HEK293 (cell line): Measurements from ENCODE around the gene TNRC6A.

Experiments
- CTCF ChIA-PET: fragments of 350-600 bp; formaldehyde crosslinking; extraction: SDS; loops from one replicate; lab custom pipeline; 2021; ENCODE audit warnings: antibody characterized with exemption; lab: Yijun Ruan, JAX
- POLR2A ChIA-PET: fragments of 300-600 bp; formaldehyde crosslinking; extraction: SDS; loops from one replicate; lab custom pipeline; 2020; ENCODE audit warnings: antibody characterized with exemption, inconsistent platforms; lab: Yijun Ruan, JAX
- H3K27ac ChIP-seq: fragments of 200-500 bp; sonication (Bioruptor generic); 2 replicates; pipeline ENCODE4 v1.5.1; 2014; ENCODE audit warnings: low read depth, low read length, control low read depth, inconsistent platforms; ENCODE audit errors: extremely low read depth
- H3K36me3 ChIP-seq, 2 experiments: fragments of 200-500 bp in 1 of 2; sonication (Bioruptor generic) in 1 of 2; 1 replicate in 1 of 2; 2 replicates in 1 of 2; pipeline ENCODE4 v1.5.1; 2014 to 2017; ENCODE audit warnings: inconsistent platforms in 2 of 2, low read length in 2 of 2; ENCODE audit not compliant: control insufficient read depth in 2 of 2, insufficient read depth in 1 of 2
- H3K4me1 ChIP-seq: fragments of 200-500 bp; sonication (Bioruptor generic); 2 replicates; pipeline ENCODE4 v1.5.1; 2014; ENCODE audit warnings: mild to moderate bottlenecking, low read length, inconsistent platforms; ENCODE audit not compliant: control insufficient read depth, insufficient read depth
- H3K4me3 ChIP-seq: 2 replicates; pipeline ENCODE4 v1.5.1; 2011; ENCODE audit warnings: low read depth, mild to moderate bottlenecking, control low read depth, low read length, moderate library complexity
- H3K9me3 ChIP-seq: fragments of 200-500 bp; sonication (Bioruptor generic); 2 replicates; pipeline ENCODE4 v1.5.1; 2014; ENCODE audit warnings: low read depth, low read length, inconsistent platforms; ENCODE audit not compliant: control insufficient read depth, insufficient read depth
- GLI2 ChIP-seq: fragments of 450-650 bp; formaldehyde crosslinking; IDR thresholded peaks from 2 replicates; pipeline ENCODE4; 2017; ENCODE audit warnings: missing biosample characterization, missing genetic modification characterization, low read depth, borderline replicate concordance
- HOXD13 ChIP-seq: sonication (generic); formaldehyde crosslinking; IDR thresholded peaks from 2 replicates; pipeline ENCODE4 v1.8.0; 2022; ENCODE audit warnings: missing genetic modification reagents, borderline replicate concordance
- KLF10 ChIP-seq: fragments of 450-650 bp; IDR thresholded peaks from 2 replicates; pipeline ENCODE4 v1.5.1; 2018; ENCODE audit warnings: missing biosample characterization, mild to moderate bottlenecking, missing genetic modification characterization
- OSR2 ChIP-seq: fragments of 450-650 bp; formaldehyde crosslinking; IDR thresholded peaks from 2 replicates; pipeline ENCODE4 v1.5.1; 2016; ENCODE audit warnings: missing biosample characterization, missing genetic modification characterization
- TCF7L2 ChIP-seq: IDR thresholded peaks from 2 replicates; pipeline ENCODE4 v1.6.1; 2011; ENCODE audit warnings: low read depth, mild to moderate bottlenecking, inconsistent platforms, low read length, moderate library complexity, borderline replicate concordance
- ZBTB17 ChIP-seq: fragments of 450-650 bp; formaldehyde crosslinking; IDR thresholded peaks from 2 replicates; pipeline ENCODE4 v1.5.1; 2016; ENCODE audit warnings: missing biosample characterization, missing genetic modification characterization
- ZBTB8A ChIP-seq: fragments of 450-650 bp; formaldehyde crosslinking; IDR thresholded peaks from 2 replicates; pipeline ENCODE4 v1.5.1; 2016; ENCODE audit warnings: missing biosample characterization, missing genetic modification characterization
- ZFHX2 ChIP-seq: fragments of 450-650 bp; formaldehyde crosslinking; conservative IDR thresholded peaks from 2 replicates; pipeline ENCODE4 v1.5.1; 2016; ENCODE audit warnings: missing biosample characterization, missing genetic modification characterization
- ZNF121 ChIP-seq: fragments of 450-650 bp; formaldehyde crosslinking; IDR thresholded peaks from 2 replicates; pipeline ENCODE4 v1.5.1; 2016; ENCODE audit warnings: missing biosample characterization, missing genetic modification characterization
- ZNF157 ChIP-seq: fragments of 450-650 bp; formaldehyde crosslinking; IDR thresholded peaks from 2 replicates; pipeline ENCODE4 v1.5.1; 2016; ENCODE audit warnings: missing biosample characterization, missing genetic modification characterization
- ZNF184 ChIP-seq: fragments of 450-650 bp; IDR thresholded peaks from 2 replicates; pipeline ENCODE4 v1.5.1; 2018; ENCODE audit warnings: missing biosample characterization, mild to moderate bottlenecking, missing genetic modification characterization
- ZNF2 ChIP-seq: fragments of 450-650 bp; formaldehyde crosslinking; IDR thresholded peaks from 2 replicates; pipeline ENCODE4 v1.5.1; 2016; ENCODE audit warnings: missing biosample characterization, missing genetic modification characterization
- ZNF214 ChIP-seq: fragments of 450-650 bp; formaldehyde crosslinking; IDR thresholded peaks from 2 replicates; pipeline ENCODE4 v1.5.1; 2017; ENCODE audit warnings: missing biosample characterization, mild to moderate bottlenecking, missing genetic modification characterization, borderline replicate concordance
- ZNF221 ChIP-seq: fragments of 450-650 bp; formaldehyde crosslinking; IDR thresholded peaks from 2 replicates; pipeline ENCODE4 v1.5.1; 2017; ENCODE audit warnings: missing biosample characterization, missing genetic modification characterization, borderline replicate concordance
- ZNF24 ChIP-seq: fragments of 450-650 bp; formaldehyde crosslinking; IDR thresholded peaks from 2 replicates; pipeline ENCODE4 v1.5.1; 2016; ENCODE audit warnings: missing biosample characterization, missing genetic modification characterization
- ZNF391 ChIP-seq: fragments of 450-650 bp; formaldehyde crosslinking; IDR thresholded peaks from 2 replicates; pipeline ENCODE4 v1.5.1; 2016; ENCODE audit warnings: low read depth, missing biosample characterization, missing genetic modification characterization, borderline replicate concordance
- ZNF394 ChIP-seq: fragments of 450-650 bp; formaldehyde crosslinking; IDR thresholded peaks from 2 replicates; pipeline ENCODE4 v1.5.1; 2016; ENCODE audit warnings: missing biosample characterization, missing genetic modification characterization, mild to moderate bottlenecking, moderate library complexity, borderline replicate concordance
- ZNF555 ChIP-seq: fragments of 450-650 bp; formaldehyde crosslinking; conservative IDR thresholded peaks from 2 replicates; pipeline ENCODE4 v1.5.1; 2017; ENCODE audit warnings: missing biosample characterization, mild to moderate bottlenecking, missing genetic modification characterization, inconsistent platforms
- ZNF561 ChIP-seq: fragments of 450-650 bp; IDR thresholded peaks from 2 replicates; pipeline ENCODE4 v1.5.1; 2018; ENCODE audit warnings: missing biosample characterization, missing genetic modification characterization, borderline replicate concordance
- ZNF585B ChIP-seq: fragments of 450-650 bp; formaldehyde crosslinking; IDR thresholded peaks from 2 replicates; pipeline ENCODE4 v1.5.1; 2016; ENCODE audit warnings: missing biosample characterization, missing genetic modification characterization
- ZNF610 ChIP-seq: fragments of 450-650 bp; formaldehyde crosslinking; IDR thresholded peaks from 2 replicates; pipeline ENCODE4 v1.5.1; 2016; ENCODE audit warnings: missing biosample characterization, missing genetic modification characterization, borderline replicate concordance
- ZNF768 ChIP-seq: fragments of 450-650 bp; formaldehyde crosslinking; IDR thresholded peaks from 2 replicates; pipeline ENCODE4 v1.5.1; 2018; ENCODE audit warnings: missing biosample characterization, mild to moderate bottlenecking, missing genetic modification characterization
- ZNF776 ChIP-seq: fragments of 450-650 bp; formaldehyde crosslinking; IDR thresholded peaks from 2 replicates; pipeline ENCODE4 v1.5.0; 2017; ENCODE audit warnings: missing biosample characterization, missing genetic modification characterization, borderline replicate concordance
- ZNF830 ChIP-seq: fragments of 450-650 bp; IDR thresholded peaks from 2 replicates; pipeline ENCODE4 v1.5.0; 2018; ENCODE audit warnings: missing biosample characterization, missing genetic modification characterization, low read depth, mild to moderate bottlenecking, moderate library complexity
- ZSCAN30 ChIP-seq: fragments of 450-650 bp; IDR thresholded peaks from 2 replicates; pipeline ENCODE4 v1.5.1; 2018; ENCODE audit warnings: missing biosample characterization, mild to moderate bottlenecking, missing genetic modification characterization, moderate library complexity
- ZXDB ChIP-seq: fragments of 450-650 bp; formaldehyde crosslinking; IDR thresholded peaks from 2 replicates; pipeline ENCODE4 v1.5.1; 2016; ENCODE audit warnings: missing biosample characterization, missing genetic modification characterization
- TF ChIP-seq, protein P1 (sequence below): fragments of 450-650 bp; formaldehyde crosslinking; IDR thresholded peaks from 2 replicates; pipeline ENCODE4; 2016; ENCODE audit warnings: missing biosample characterization, missing genetic modification characterization
- TF ChIP-seq, protein P2 (sequence below): fragments of 450-650 bp; IDR thresholded peaks from 2 replicates; pipeline ENCODE4 v1.5.1; 2018; ENCODE audit warnings: missing biosample characterization, missing genetic modification characterization
- TF ChIP-seq, protein P3 (sequence below): fragments of 450-650 bp; formaldehyde crosslinking; IDR thresholded peaks from 2 replicates; pipeline ENCODE4 v1.5.1; 2016; ENCODE audit warnings: missing biosample characterization, missing genetic modification characterization

The TNRC6A gene

DNA sequence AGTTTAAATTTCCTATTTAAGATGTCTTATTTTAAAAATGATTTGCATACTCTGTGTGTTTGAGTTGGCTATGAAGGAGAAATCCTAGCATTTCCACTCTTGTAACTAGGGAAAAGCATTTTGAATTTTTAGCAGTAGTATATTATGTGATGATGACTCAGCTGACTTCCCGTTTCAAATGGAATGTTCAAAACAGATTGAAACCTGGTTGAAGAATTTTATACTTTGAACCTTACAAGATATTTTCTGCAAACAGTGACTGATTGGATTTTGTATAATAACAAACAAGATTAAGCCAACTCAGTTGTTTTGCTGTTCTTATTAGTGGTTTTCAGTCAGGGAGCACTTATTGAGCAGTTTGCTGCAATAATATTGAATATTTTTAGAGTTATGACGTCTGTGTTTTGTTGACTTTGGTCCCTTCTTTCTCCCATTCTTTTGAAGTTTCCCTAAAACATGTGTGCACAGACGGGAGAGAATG, 8.0 kb downstream of the TNRC6A start:
- no peak overlapping the region for H3K4me3 ChIP-seq
- H3K27ac ChIP-seq: no peak overlapping the region
- POLR2A ChIA-PET: no interaction called here
- TF ChIP-seq ZFHX2 (tag by site-specific recombination) (no peak), ZNF157 (no peak), ZNF585B (tag by site-specific recombination) (no peak), ZNF394 (tag by site-specific recombination) (no peak), ZBTB17 (no peak), TCF7L2 (no peak), ZNF214 (tag by site-specific recombination) (no peak), ZNF2 (tag by site-specific recombination) (no peak)
- no peaks in the 10 kb centered on the region for H3K9me3 ChIP-seq
- H3K4me1 ChIP-seq: peaks cover 10% of the 10 kb centered on the region; the same call in 1 of the 2 replicates
- peaks cover 3 to 35% of the 10 kb centered on the region in 2 experiments; a peak in 2 of 3 replicates for H3K36me3 ChIP-seq
- CTCF ChIA-PET: no interaction called here

DNA sequence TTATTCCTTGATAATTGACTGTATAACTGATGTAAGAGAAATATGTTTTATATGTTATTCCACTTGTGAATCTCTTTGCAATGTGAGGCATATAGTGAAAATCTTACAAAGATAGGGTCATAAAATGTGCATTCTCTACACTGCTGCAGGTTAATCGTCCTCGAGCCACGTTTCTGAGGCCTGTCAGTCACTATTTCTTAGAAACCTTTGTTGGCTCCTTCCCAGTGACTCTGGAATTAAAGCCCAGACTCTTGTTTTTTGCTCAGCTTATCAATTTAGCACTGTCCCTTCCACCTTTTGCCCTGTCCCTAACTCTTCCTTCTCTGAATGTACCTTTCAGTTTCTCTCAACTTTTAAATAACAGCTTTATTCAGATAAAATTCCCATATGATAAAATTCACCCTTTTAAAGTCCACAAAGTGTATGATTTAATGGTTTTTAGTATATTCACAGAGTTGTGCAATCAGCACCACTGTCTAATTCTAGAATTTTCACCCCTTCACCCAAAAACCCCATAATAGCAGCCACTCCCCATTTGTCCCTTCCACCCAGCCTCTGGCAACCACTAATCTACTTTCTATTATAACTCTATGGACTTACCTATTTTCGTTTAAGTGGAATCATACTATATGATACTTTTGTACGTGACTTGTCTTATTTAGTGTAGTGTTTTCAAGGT, 8.6 kb downstream of the TNRC6A start:
- peaks cover 0 to 28% of the 10 kb centered on the region in 2 experiments; a peak in 2 of 3 replicates for H3K36me3 ChIP-seq
- H3K9me3 ChIP-seq: no peaks in the 10 kb centered on the region
- H3K27ac ChIP-seq: no peak overlapping the region
- peaks cover 10% of the 10 kb centered on the region; the same call in 1 of the 2 replicates for H3K4me1 ChIP-seq
- H3K4me3 ChIP-seq: no peak overlapping the region
- TF ChIP-seq TCF7L2 (no peak), KLF10 (no peak), ZSCAN30 (tag by site-specific recombination) (no peak), ZNF555 (tag by site-specific recombination) (no peak), ZNF221 (tag by site-specific recombination) (no peak), ZXDB (tag by site-specific recombination) (no peak), ZNF24 (tag by site-specific recombination) (no peak), GLI2 (tag by site-specific recombination) (no peak), ZNF561 (tag by site-specific recombination) (no peak), ZBTB8A (tag by site-specific recombination) (no peak), ZNF610 (tag by site-specific recombination) (no peak)
- TF ChIP-seq, protein P1, sequence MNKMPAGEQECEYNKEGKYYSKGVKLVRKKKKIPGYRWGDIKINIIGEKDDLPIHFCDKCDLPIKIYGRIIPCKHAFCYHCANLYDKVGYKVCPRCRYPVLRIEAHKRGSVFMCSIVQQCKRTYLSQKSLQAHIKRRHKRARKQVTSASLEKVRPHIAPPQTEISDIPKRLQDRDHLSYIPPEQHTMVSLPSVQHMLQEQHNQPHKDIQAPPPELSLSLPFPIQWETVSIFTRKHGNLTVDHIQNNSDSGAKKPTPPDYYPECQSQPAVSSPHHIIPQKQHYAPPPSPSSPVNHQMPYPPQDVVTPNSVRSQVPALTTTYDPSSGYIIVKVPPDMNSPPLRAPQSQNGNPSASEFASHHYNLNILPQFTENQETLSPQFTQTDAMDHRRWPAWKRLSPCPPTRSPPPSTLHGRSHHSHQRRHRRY (tag by site-specific recombination): no peak
- TF ChIP-seq, all 188 proteins: peak for 0
- POLR2A ChIA-PET: no interaction called here
- CTCF ChIA-PET: no interaction called here

DNA sequence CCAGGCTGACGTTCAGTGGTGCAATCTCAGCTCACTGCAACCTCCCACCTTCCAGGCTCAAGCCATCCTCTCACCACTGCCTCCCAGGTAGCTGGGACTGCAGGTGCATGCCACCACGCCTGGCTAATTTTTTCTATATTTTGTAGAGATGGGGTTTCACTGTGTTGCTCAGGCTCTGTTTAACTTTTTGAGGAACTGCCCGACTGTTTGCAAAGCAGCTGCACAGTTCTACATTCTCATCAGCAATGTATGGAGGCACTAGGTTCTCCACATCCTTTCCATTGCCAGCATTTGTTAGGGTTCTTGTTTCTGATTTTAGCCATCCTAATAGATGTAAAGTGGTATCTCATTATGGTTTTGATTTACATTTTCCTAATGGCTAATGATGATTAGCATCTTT, 9.4 kb downstream of the TNRC6A start:
- Histone ChIP-seq H3K4me1 (peaks cover 10% of the 10 kb centered on the region; the same call in 1 of the 2 replicates), H3K36me3 (peaks cover 0 to 20% of the 10 kb centered on the region in 2 experiments; a peak in 2 of 3 replicates), H3K4me3 (no peak overlapping the region), H3K27ac (no peak overlapping the region), H3K9me3 (no peaks in the 10 kb centered on the region)
- POLR2A ChIA-PET: no interaction called here
- CTCF ChIA-PET: no interaction called here
- TF ChIP-seq OSR2 (tag by site-specific recombination) (no peak), ZNF184 (tag by site-specific recombination) (no peak), ZNF768 (tag by site-specific recombination) (no peak), ZNF121 (no peak), ZNF830 (tag by site-specific recombination) (no peak), ZNF776 (tag by site-specific recombination) (no peak), HOXD13 (CRISPR knock-in tag) (no peak), ZNF391 (tag by site-specific recombination) (no peak)
- TF ChIP-seq, protein P2, sequence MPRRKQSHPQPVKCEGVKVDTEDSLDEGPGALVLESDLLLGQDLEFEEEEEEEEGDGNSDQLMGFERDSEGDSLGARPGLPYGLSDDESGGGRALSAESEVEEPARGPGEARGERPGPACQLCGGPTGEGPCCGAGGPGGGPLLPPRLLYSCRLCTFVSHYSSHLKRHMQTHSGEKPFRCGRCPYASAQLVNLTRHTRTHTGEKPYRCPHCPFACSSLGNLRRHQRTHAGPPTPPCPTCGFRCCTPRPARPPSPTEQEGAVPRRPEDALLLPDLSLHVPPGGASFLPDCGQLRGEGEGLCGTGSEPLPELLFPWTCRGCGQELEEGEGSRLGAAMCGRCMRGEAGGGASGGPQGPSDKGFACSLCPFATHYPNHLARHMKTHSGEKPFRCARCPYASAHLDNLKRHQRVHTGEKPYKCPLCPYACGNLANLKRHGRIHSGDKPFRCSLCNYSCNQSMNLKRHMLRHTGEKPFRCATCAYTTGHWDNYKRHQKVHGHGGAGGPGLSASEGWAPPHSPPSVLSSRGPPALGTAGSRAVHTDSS: no peak
- TF ChIP-seq, protein P3, sequence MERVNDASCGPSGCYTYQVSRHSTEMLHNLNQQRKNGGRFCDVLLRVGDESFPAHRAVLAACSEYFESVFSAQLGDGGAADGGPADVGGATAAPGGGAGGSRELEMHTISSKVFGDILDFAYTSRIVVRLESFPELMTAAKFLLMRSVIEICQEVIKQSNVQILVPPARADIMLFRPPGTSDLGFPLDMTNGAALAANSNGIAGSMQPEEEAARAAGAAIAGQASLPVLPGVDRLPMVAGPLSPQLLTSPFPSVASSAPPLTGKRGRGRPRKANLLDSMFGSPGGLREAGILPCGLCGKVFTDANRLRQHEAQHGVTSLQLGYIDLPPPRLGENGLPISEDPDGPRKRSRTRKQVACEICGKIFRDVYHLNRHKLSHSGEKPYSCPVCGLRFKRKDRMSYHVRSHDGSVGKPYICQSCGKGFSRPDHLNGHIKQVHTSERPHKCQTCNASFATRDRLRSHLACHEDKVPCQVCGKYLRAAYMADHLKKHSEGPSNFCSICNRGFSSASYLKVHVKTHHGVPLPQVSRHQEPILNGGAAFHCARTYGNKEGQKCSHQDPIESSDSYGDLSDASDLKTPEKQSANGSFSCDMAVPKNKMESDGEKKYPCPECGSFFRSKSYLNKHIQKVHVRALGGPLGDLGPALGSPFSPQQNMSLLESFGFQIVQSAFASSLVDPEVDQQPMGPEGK (tag by site-specific recombination): no peak
